Activated CD4-positive, alpha-beta memory T cell treated with anti-CD3 and anti-CD28 coated beads, Interleukin-2, amount 10 ng/mL, durations not matched to agents 7 days and 5 days (primary cell): ENCODE data around the gene PCIF1. TPM values are rescaled to one million over a fixed set of nuclear protein-coding genes. Genes with fewer than 3 reads are reported as not detected.
"Not testable (repeated sequence)": the region's sequence is repeated elsewhere in the genome, so short reads cannot be mapped to it uniquely, and the experiment has no call there.

Experiments used
- CTCF ChIA-PET: fragments of 350-600 bp; sonication (Branson Sonifier 250); formaldehyde crosslinking; loops from one replicate; lab custom pipeline; 2021; ENCODE audit warnings: antibody characterized with exemption, inconsistent platforms; lab: Charles Lee
- POLR2A ChIA-PET: fragments of 350-600 bp; sonication (Branson Sonifier 250); formaldehyde crosslinking; loops from one replicate; lab custom pipeline; 2021; ENCODE audit warnings: antibody characterized with exemption; lab: Charles Lee
- DNase-seq: peaks from one replicate; pipeline ENCODE4 v3.0.0-alpha.2; 2020
- H3K27ac Mint-ChIP-seq: one replicate; pipeline ENCODE4 v1.8.0; 2021; ENCODE audit warnings: mild to moderate bottlenecking, mixed read lengths
- H3K27me3 Mint-ChIP-seq: one replicate; pipeline ENCODE4 v1.8.0; 2021; ENCODE audit warnings: mixed read lengths
- H3K36me3 Mint-ChIP-seq: one replicate; pipeline ENCODE4 v1.8.0; 2021; ENCODE audit warnings: low read depth, mixed read lengths
- H3K4me1 Mint-ChIP-seq: one replicate; pipeline ENCODE4 v1.8.0; 2021; ENCODE audit warnings: mixed read lengths
- H3K4me3 Mint-ChIP-seq: one replicate; pipeline ENCODE4 v1.8.0; 2021; ENCODE audit warnings: mild to moderate bottlenecking, mixed read lengths
- H3K9me3 Mint-ChIP-seq: one replicate; pipeline ENCODE4 v1.8.0; 2021; ENCODE audit warnings: mixed read lengths
- total RNA-seq, 2 experiments: library from RNA; stranded (reverse); gene quantifications; one replicate each; pipeline ENCODE4 v1.2.3, GENCODE V29; 2021

The PCIF1 gene
- total RNA-seq, 2 experiments from 2014 or later = 44.2 to 45.7 TPM

DNA sequence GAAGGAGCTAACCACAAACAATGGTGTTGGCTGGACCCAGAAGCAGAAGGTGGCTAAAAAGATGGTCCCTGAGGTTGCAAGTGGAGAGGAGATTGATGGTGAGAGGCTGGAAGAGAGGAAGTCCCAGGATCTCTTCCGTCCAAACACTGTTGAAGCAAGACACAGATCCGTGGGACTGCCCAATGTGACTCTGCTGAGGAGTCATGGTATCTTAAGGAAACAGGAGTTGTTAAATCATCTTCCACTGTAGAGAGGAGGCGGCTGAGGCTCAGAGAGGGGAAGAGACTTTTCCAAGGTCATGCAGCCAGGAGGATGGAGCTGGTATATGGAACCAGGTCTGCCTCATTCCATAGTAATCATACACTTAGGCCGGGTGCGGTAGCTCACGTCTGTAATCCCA, 41.6 kb downstream of the PCIF1 start:
- ChIA-PET CTCF (interaction anchor here (2.0 kb wide), 1 partner anchor 11 kb away, joined by 11 read pairs; no protein-coding TSS in a partner anchor), POLR2A (no interaction called here)
- no peak overlapping the region for H3K4me3 Mint-ChIP-seq
- H3K27ac Mint-ChIP-seq = no peak overlapping the region
- no peak for DNase-seq
- H3K9me3 Mint-ChIP-seq = no peaks in the 10 kb centered on the region
- H3K36me3 Mint-ChIP-seq = peaks cover 7% of the 10 kb centered on the region
- H3K27me3 Mint-ChIP-seq = peaks cover 25% of the 10 kb centered on the region
- H3K4me1 Mint-ChIP-seq = peaks cover 10% of the 10 kb centered on the region

DNA sequence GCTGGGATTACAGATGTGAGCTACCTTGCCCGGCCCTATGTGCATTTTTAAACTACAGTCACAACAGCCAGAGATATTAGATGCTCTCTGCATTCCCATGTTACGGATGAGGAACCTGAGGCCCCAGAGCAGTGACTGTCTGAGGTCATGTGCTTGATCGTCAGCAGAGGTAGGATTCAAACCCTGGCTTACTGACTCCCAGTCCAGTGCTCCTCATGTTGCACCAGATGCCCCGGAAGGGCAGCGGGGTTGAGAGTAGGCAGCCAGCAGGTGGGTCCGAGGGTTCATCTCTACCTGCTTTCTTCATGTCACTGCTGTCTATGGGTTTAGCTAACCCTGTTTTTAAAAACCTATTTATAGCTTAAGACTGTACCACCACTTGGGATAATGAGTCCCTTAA, 46.8 kb downstream of the PCIF1 start:
- CTCF ChIA-PET = no interaction called here
- POLR2A ChIA-PET = no interaction called here

GRCh38 chr20:45983279-45983743, 48.8 kb downstream of the PCIF1 start:
- POLR2A ChIA-PET = interaction anchor here (0.7 to 1.6 kb wide), 3 partner anchors 11 to 30 kb away, joined by 3 to 10 read pairs (median 4); partner anchors contain the start of gene ZNF335
- no peak for DNase-seq
- CTCF ChIA-PET = interaction anchor here (0.6 to 8.9 kb wide), 4 partner anchors 11 to 29 kb away, joined by 3 to 135 read pairs (median 9); partner anchors contain the start of gene MMP9
- Mint-ChIP-seq H3K9me3 (no peaks in the 10 kb centered on the region), H3K27me3 (peaks cover 11% of the 10 kb centered on the region), H3K36me3 (no peaks in the 10 kb centered on the region), H3K4me1 (peaks cover 15% of the 10 kb centered on the region), H3K27ac (no peak overlapping the region), H3K4me3 (no peak overlapping the region)

More for the DNA sequence above, 46.8 kb downstream of the PCIF1 start:
- Mint-ChIP-seq H3K4me1 (peaks cover 13% of the 10 kb centered on the region), H3K27me3 (peaks cover 19% of the 10 kb centered on the region), H3K27ac (no peak overlapping the region), H3K4me3 (no peak overlapping the region), H3K9me3 (no peaks in the 10 kb centered on the region), H3K36me3 (no peaks in the 10 kb centered on the region)
- no peak for DNase-seq

- Mint-ChIP-seq H3K36me3 (no peaks in the 10 kb centered on the region), H3K4me1 (peaks cover 15% of the 10 kb centered on the region), H3K9me3 (no peaks in the 10 kb centered on the region), H3K27me3 (peaks cover 4% of the 10 kb centered on the region), H3K4me3 (no peak overlapping the region), H3K27ac (no peak overlapping the region)
- no peak for DNase-seq
- ChIA-PET CTCF (interaction anchor here (2.4 to 8.9 kb wide), 2 partner anchors 15 to 26 kb away, joined by 44 to 135 read pairs; partner anchors contain the start of genes MMP9 and ZNF335), POLR2A (no interaction called here)
Observed at GRCh38 chr20:45985573-45985972, 51.1 kb downstream of the PCIF1 start.

- DNase-seq = peak; percentile 82
- H3K27me3 Mint-ChIP-seq = peaks cover 4% of the 10 kb centered on the region
- H3K27ac Mint-ChIP-seq = no peak overlapping the region
- H3K4me1 Mint-ChIP-seq = peaks cover 15% of the 10 kb centered on the region
- H3K36me3 Mint-ChIP-seq = no peaks in the 10 kb centered on the region
- ChIA-PET POLR2A (interaction anchor here (0.6 to 1.2 kb wide), 5 partner anchors 14 to 129 kb away, joined by 3 to 6 read pairs (median 4); partner anchors contain the start of gene ZNF335), CTCF (interaction anchor here (0.6 to 8.9 kb wide), 32 partner anchors 9 to 1239 kb away, joined by 3 to 135 read pairs (median 4); partner anchors contain the start of genes ELMO2, MMP9, PCIF1 and ZNF335)
- H3K4me3 Mint-ChIP-seq = no peak overlapping the region
- H3K9me3 Mint-ChIP-seq = no peaks in the 10 kb centered on the region
Observed at GRCh38 chr20:45987108-45987780, 52.8 kb downstream of the PCIF1 start.

DNA sequence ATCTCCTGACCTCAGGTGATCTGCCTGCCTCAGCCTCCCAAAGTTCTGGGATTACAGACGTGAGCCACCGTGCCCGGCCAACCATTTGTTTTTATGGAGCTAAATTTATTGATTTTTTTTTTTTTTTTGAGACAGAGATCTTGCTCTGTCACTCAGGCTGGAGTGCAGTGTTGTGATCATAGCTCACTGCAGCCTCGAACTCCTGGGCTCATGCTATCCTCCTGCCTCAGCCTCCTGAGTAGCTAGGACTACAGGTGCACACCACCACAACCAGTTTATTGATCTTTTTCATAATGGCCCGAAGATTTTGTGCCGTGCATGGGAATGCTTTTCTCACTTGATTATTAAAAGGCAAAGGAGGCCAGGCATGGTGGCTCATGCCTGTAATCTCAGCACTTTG, 54.3 kb downstream of the PCIF1 start:
- DNase-seq, POLR2A ChIA-PET, H3K4me1 Mint-ChIP-seq, H3K9me3 Mint-ChIP-seq, H3K27ac Mint-ChIP-seq, H3K4me3 Mint-ChIP-seq, H3K27me3 Mint-ChIP-seq, H3K36me3 Mint-ChIP-seq: not testable (repeated sequence)
- CTCF ChIA-PET = interaction anchor here (0.8 to 8.9 kb wide), 6 partner anchors 12 to 190 kb away, joined by 4 to 135 read pairs (median 13); partner anchors contain the start of gene MMP9

DNA sequence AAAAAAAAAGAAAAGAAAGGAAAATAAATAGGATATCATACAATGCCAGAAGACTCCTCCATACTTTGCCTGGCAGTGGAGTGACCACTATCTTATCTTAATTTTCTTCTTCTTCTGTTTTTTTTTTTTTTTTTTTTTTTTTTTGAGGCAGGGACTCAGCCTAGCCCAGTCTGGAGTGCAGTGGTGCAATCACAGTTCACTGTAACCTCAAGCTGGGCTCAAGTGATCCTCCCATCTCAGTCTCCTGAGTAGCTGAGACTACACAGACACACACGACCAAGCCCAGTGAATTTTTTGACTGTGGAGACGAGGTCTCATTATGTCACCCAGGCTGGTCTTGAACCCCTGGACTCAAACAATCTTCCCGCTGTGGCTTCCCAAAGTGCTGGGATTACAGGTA, 57.1 kb downstream of the PCIF1 start:
- DNase-seq = no peak
- Mint-ChIP-seq H3K27me3 (peaks cover 8% of the 10 kb centered on the region), H3K4me3 (no peak overlapping the region), H3K9me3 (no peaks in the 10 kb centered on the region), H3K36me3 (no peaks in the 10 kb centered on the region), H3K27ac (no peak overlapping the region), H3K4me1 (peaks cover 15% of the 10 kb centered on the region)
- CTCF ChIA-PET = interaction anchor here (0.6 to 0.7 kb wide), 2 partner anchors 82 to 83 kb away, joined by 3 to 5 read pairs; no protein-coding TSS in a partner anchor
- POLR2A ChIA-PET = no interaction called here

DNA sequence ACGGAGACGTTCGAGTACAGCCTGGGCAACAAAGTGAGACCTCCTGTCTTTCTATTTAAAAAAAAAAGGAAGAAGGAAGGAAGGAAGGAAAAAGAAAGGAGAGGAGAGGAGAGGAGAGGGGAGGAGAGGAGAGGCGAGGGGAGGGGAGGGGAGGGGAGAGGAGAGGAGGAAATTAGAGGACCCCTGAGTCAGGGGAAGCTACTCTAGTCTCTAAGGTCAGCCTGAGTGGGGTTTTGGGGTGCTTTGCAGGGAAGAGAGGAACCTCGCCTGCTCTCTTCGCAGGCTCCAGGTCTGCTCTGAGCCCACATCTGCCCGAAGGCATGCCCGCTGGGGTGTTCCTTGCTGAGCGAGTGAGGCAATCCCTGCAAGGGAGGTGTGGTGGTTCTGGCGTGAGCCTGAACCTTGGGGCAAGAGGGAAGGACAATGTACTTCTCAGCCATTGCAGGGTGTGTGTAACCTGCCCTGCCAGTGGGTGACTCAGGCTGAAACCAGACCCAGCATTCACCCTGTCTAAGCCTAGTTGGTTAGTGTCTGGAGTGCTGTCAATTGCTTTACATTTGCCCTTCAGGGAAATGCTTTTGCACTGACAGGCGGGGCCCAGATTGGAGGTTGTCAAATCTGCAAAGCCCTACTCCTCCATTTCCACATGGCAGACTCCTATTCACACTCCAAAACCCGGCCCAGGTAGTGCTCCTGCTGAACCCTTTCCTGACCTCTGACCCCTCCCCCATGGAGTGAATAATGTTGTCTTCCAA, 58.9 kb downstream of the PCIF1 start:
- CTCF ChIA-PET = no interaction called here
- no peak overlapping the region for H3K27ac Mint-ChIP-seq
- peaks cover 9% of the 10 kb centered on the region for H3K27me3 Mint-ChIP-seq
- H3K36me3 Mint-ChIP-seq = no peaks in the 10 kb centered on the region
- POLR2A ChIA-PET = interaction anchor here (0.6 to 1.0 kb wide), 2 partner anchors 30 to 58 kb away, joined by 3 read pairs; no protein-coding TSS in a partner anchor
- no peaks in the 10 kb centered on the region for H3K9me3 Mint-ChIP-seq
- no peak overlapping the region for H3K4me3 Mint-ChIP-seq
- no peak for DNase-seq
- H3K4me1 Mint-ChIP-seq = peaks cover 21% of the 10 kb centered on the region

GRCh38 chr20:45994761-45995493, 60.4 kb downstream of the PCIF1 start:
- DNase-seq = no peak
- ChIA-PET POLR2A (no interaction called here), CTCF (interaction anchor here (1.0 to 3.1 kb wide), 2 partner anchors 17 to 25 kb away, joined by 5 to 12 read pairs; no protein-coding TSS in a partner anchor)
- Mint-ChIP-seq H3K27me3 (peaks cover 12% of the 10 kb centered on the region), H3K27ac (no peak overlapping the region), H3K4me3 (no peak overlapping the region), H3K9me3 (no peaks in the 10 kb centered on the region), H3K4me1 (peaks cover 36% of the 10 kb centered on the region), H3K36me3 (no peaks in the 10 kb centered on the region)

DNA sequence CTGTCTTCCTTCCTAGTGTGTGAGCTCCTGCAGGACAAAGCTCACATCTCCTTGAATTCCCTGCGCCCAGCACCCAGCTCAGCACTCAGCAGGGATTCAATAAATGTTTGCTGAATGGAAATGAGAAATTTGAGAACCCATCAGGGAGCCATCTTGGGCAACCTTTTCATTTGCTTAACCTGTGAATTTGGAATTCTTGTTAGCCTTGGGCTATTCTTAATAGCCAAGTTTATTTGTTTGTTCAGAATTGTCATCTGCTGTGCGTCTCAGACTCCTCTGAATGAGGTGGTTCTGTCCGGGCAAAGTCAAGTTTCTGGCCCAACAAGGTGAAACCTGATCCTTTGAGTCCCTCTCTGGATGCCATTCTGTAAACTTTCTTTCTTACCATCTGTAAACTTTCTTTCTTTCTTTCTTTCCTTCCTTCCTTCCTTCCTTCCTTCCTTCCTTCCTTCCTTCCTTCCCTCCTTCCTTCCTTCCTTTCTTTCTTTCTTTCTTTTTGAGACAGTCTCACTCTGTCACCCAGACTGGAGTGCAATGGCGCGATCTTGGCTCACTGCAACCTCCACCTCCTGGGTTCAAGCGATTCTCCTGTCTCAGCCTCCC, 61.1 kb downstream of the PCIF1 start:
- H3K27me3 Mint-ChIP-seq = peaks cover 14% of the 10 kb centered on the region
- H3K9me3 Mint-ChIP-seq, H3K4me3 Mint-ChIP-seq, POLR2A ChIA-PET, H3K36me3 Mint-ChIP-seq, DNase-seq, H3K27ac Mint-ChIP-seq: not testable (repeated sequence)
- CTCF ChIA-PET = interaction anchor here (1.0 to 3.1 kb wide), 3 partner anchors 16 to 26 kb away, joined by 3 to 12 read pairs (median 5); no protein-coding TSS in a partner anchor
- H3K4me1 Mint-ChIP-seq = peaks cover 43% of the 10 kb centered on the region

DNA sequence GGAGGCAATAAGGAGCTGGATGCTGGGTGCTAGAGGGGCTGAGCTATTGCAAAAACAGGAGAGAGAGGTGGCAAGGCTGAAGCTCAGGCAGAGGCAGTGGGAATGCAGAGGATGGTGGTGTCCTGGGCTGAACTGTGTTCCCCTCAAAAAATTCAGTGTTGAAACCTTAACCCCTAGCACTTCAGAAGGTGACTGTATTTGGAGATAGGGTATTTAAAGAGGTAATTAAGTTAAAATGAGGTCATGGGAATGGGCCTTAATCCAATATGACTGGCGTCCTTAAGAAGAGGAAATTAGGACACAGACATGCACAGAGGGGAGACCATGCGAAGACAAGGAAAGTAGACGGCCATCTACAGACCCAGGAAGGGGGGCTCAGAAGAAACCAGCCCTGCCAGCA, 62.7 kb downstream of the PCIF1 start:
- H3K36me3 Mint-ChIP-seq = no peaks in the 10 kb centered on the region
- CTCF ChIA-PET = interaction anchor here (0.9 to 3.1 kb wide), 4 partner anchors 8 to 27 kb away, joined by 3 to 12 read pairs (median 4); no protein-coding TSS in a partner anchor
- H3K27ac Mint-ChIP-seq = no peak overlapping the region
- peaks cover 50% of the 10 kb centered on the region for H3K4me1 Mint-ChIP-seq
- H3K9me3 Mint-ChIP-seq = no peaks in the 10 kb centered on the region
- POLR2A ChIA-PET = no interaction called here
- no peak overlapping the region for H3K4me3 Mint-ChIP-seq
- H3K27me3 Mint-ChIP-seq = peaks cover 17% of the 10 kb centered on the region
- no peak for DNase-seq
